ENCODE data around the gene CASZ1.

DNA sequence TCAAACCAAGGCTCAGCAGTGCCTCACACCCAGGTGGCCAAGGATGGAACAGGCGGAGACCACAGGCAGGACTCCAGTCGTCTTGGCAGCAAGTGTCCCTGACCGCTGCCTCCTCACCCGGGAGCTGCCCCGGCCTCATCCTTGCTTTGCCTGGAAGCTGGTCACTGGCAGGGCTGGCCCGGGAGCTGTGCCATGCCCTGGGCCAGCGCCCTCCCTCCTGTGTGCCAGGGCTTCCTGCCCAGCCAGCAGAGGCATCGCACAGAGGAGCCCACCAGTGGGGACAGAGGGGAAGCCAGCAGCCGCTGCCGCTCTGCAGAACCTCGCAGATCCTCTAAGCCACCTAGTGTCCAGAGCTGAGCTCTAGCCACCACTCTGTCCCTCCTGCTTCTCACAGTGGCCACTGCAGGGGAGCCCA, 7.8 kb downstream of the CASZ1 start:
- TF ChIP-seq, protein P1, sequence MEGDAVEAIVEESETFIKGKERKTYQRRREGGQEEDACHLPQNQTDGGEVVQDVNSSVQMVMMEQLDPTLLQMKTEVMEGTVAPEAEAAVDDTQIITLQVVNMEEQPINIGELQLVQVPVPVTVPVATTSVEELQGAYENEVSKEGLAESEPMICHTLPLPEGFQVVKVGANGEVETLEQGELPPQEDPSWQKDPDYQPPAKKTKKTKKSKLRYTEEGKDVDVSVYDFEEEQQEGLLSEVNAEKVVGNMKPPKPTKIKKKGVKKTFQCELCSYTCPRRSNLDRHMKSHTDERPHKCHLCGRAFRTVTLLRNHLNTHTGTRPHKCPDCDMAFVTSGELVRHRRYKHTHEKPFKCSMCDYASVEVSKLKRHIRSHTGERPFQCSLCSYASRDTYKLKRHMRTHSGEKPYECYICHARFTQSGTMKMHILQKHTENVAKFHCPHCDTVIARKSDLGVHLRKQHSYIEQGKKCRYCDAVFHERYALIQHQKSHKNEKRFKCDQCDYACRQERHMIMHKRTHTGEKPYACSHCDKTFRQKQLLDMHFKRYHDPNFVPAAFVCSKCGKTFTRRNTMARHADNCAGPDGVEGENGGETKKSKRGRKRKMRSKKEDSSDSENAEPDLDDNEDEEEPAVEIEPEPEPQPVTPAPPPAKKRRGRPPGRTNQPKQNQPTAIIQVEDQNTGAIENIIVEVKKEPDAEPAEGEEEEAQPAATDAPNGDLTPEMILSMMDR (IDR thresholded peaks at IDR 0.05): peak in 3 of 4 experiments; percentile 34 to 54 (median 36)
- no peak for TF ChIP-seq POLR2A (IDR thresholded peaks at IDR 0.05)
- no peak for TF ChIP-seq EP300 (IDR thresholded peaks at IDR 0.05)
